GM13976 (cell line): Measurements from ENCODE around the gene RIMBP3C.

Experiments used
- DNase-seq: peaks from one replicate; pipeline ENCODE4 v3.0.0; 2012; ENCODE audit warnings: low spot score
- CTCF ChIP-seq: IDR thresholded peaks from 2 replicates; pipeline ENCODE4 v1.5.1; 2012; ENCODE audit warnings: borderline replicate concordance, mild to moderate bottlenecking; ENCODE audit not compliant: insufficient read depth; ENCODE audit errors: extremely low read depth, missing control alignments, control extremely low read depth
- in situ Hi-C: fragments of 300-500 bp; cut with MboI; formaldehyde crosslinking; loops from one replicate; pipeline ENCODE4 v1.12.0; 2022; ENCODE audit warnings: low sequenced_read_pairs, mixed read lengths, inconsistent platforms; ENCODE audit not compliant: unreplicated experiment

Gene RIMBP3C

GRCh38 chr22:21592422-21592821, 41.2 kb upstream of the RIMBP3C start:
- in situ Hi-C loops, result no loop called here
- TF ChIP-seq CTCF, result no peak
- no peak for DNase-seq

DNA sequence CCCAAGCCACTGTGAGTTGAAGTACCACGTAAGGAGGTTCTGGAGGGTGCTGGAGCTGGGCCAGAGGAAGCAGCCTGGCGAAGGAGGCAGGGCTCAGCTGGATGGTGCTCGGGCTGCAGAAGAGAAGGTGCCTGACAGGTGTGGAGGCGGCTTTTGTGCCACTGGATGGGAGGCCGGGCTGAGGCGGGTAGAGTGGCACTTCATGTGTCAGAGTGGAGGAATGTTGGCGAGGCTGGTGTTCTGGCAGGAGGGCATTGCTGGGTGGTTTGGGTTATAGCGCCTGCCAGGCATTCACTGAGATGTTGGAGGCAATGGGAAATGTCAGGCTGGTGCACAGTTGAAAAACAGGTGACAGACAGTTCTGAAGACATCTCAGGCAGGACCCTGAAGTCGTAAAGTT, 40.4 kb upstream of the RIMBP3C start:
- TF ChIP-seq CTCF, result no peak
- DNase-seq, result no peak

DNA sequence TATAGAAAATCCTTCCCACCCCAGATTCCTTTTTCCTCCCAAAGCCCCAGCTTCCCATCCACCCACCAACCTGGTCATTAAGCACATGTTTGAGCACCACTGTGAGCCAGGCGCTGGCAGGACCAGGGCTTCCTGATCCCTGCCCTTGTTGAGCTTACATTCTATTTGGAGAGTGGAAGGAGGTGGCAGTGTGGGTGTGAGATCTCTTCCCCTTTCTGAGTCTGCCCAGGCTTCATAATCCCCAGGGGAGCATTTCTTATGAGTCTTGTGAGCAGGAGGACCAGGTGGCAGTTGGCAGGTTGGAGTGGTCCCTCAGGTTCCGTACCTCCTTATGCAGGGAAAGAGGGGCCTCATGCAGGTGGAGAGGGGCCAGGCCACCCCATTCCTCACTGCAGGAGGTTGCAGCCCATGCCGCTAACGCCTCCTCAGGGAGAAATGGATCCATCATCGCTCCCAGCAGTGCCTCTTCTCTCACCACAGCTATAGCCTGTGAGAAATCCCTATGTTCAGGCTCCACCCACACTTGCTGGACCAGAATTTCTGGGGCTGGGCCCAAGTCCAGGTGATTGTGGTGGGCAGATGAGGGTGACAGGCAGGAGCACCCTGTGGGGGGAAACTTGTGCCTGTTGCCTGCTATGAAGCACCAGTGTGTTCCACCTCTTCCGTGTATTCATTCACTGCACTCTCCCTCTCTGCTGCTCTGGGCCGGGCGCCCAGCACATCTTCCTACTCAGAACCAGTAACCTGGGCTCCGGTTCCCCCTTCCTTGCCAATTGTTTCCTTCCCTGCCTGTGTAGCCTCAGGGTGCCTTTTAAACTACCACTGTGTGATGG, 39.8 kb upstream of the RIMBP3C start:
- in situ Hi-C loops, result no loop called here
- no peak for TF ChIP-seq CTCF
- no peak for DNase-seq

More for the DNA sequence above, 40.4 kb upstream of the RIMBP3C start:
- in situ Hi-C loops, result no loop called here

GRCh38 chr22:21589396-21589795, 38.1 kb upstream of the RIMBP3C start:
- no peak for DNase-seq
- no peak for TF ChIP-seq CTCF
- in situ Hi-C loops, result no loop called here

- DNase-seq, result peak; percentile 84
- no peak for TF ChIP-seq CTCF
- in situ Hi-C loops, result no loop called here
These were observed 36.7 kb upstream of the RIMBP3C start for GRCh38 chr22:21587803-21588611.

DNA sequence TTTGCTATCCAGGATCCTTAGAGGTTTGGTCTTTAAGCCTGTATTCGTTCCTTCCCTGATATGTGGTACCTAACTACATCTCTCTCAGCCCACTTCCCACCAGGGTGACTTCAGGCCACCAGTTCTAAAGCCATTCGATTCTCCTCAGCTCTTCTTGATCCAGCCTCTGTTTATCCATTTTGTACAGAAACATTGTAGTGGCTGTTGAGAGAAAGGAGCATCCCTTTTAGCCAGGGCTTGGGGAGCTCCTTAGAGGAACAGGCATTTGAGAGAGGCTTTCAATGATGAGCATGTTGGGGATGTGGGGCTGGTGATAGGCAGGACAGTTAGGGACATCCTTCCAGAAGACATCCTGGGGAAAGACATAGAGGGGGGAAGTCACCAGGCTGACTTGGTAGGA, 34.1 kb upstream of the RIMBP3C start:
- no peak for DNase-seq
- TF ChIP-seq CTCF, result no peak
- in situ Hi-C loops, result no loop called here
